ENCODE measurements around the gene LRIG1.

Gene LRIG1

DNA sequence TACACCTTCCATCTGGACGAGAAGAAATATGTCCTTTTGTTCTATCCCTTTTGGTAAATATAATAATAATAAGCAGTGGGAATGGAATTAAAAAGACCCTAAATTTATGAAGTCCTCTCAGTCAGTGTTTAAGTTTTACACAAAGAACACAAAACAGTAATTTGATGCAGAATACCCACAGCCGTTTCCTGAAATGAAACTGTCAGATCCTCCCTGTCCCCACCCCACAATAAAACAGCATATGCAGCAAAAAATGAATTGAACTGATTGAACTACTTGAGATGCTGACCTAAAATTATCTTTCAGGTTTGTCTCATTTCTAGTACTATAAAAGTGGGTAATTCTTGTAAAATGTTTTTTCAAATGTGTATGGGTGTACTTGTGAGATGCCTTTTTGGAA is 2.2 kb upstream of the LRIG1 start:
- H3K27ac ChIP-seq (ENCODE audit: low read depth, low read length), result no peak overlapping the region
- no peaks in the 10 kb centered on the region for H3K9me3 ChIP-seq (ENCODE audit: control insufficient read depth, insufficient read depth, low read length)
- H3K4me1 ChIP-seq (ENCODE audit: control insufficient read depth, insufficient read depth, low read length), result peaks cover 36% of the 10 kb centered on the region
- H3K36me3 ChIP-seq (ENCODE audit: control insufficient read depth, insufficient read depth, low read length), result no peaks in the 10 kb centered on the region
- H3K9ac ChIP-seq (ENCODE audit: low read depth, low read length), result no peak overlapping the region
- H3K27me3 ChIP-seq (ENCODE audit: control insufficient read depth, insufficient read depth, low read length), result peaks cover 3% of the 10 kb centered on the region; the same call in 1 of the 2 replicates
- H3K4me3 ChIP-seq (ENCODE audit: low read depth, low read length), result no peak overlapping the region

DNA sequence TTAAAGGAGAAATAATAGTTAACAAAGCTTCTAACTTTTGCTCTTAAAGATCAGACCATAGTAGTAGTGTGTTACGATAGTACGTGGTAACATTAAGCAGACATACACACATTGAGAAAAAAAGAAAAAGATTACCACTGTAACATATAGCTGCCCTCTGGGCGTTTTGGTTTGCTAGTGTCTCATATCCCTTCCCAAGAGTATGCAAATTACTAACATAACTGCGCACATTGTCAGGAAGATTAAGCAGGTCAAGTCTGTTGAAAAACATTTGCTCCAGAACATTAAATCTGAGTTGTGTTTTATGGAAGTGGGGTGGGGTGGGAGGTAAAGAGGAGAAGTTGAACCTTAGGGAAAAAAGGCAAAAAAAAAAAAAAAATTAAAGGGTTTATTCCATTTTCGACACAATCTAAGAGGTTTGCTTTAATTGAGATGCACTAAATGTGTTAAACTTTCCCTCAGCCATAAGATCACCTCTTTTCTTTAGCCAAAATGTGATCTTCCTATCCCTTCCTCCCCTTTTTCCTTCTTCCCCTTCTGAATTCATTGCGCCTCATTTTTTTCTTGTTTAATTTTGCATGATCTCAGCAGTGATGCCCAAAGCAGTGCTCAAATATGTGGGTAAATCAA is 1.5 kb upstream of the LRIG1 start:
- no peaks in the 10 kb centered on the region for H3K9me3 ChIP-seq (ENCODE audit: control insufficient read depth, insufficient read depth, low read length)
- H3K4me3 ChIP-seq (ENCODE audit: low read depth, low read length), result no peak overlapping the region
- H3K36me3 ChIP-seq (ENCODE audit: control insufficient read depth, insufficient read depth, low read length), result no peaks in the 10 kb centered on the region
- H3K27me3 ChIP-seq (ENCODE audit: control insufficient read depth, insufficient read depth, low read length), result peaks cover 3% of the 10 kb centered on the region; the same call in 1 of the 2 replicates
- H3K4me1 ChIP-seq (ENCODE audit: control insufficient read depth, insufficient read depth, low read length), result peaks cover 42% of the 10 kb centered on the region
- no peak overlapping the region for H3K9ac ChIP-seq (ENCODE audit: low read depth, low read length)
- peak overlapping the region; percentile 2 for H3K27ac ChIP-seq (ENCODE audit: low read depth, low read length)

DNA sequence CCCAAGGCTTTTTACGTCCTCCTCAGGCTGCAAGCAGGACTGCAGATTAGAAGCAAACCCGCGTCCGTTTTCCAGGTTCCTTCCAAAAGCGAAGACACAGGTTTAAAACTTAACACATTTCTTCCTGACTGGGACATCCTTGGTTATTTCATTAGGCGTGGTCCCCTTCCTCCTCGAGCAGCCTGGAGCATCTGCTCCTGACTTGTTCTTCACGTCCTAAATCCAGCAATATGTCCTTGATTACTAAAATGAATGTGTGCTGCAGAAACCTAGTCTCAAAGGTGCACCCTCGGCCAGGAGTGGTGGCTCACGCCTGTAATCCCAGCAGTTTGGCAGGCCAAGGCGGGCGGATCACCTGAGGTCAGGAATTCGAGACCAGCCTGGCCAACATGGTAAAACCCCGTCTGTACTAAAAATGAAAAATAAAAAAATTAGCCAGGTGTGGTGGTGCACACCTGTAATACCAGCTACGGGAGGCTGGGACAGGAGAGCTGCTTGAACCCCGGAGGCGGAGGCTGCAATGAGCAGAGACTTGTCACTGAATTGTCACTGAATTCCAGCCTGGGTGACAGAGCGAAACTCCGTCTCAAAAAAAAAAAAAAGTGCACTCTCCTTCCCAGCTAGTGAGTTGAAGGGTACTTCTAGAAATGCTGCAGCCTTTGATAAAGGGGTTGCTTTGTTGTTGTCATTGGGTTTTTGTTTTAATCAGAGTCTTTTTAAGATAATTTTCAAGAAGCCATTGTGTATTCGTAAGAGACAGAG is 842 bp upstream of the LRIG1 start:
- H3K9ac ChIP-seq (ENCODE audit: low read depth, low read length), result peak overlapping the region; percentile 2; the same call in 1 of the 2 replicates
- H3K4me1 ChIP-seq (ENCODE audit: control insufficient read depth, insufficient read depth, low read length), result peaks cover 49% of the 10 kb centered on the region
- H3K4me3 ChIP-seq (ENCODE audit: low read depth, low read length), result peak overlapping the region; percentile 48
- H3K36me3 ChIP-seq (ENCODE audit: control insufficient read depth, insufficient read depth, low read length), result no peaks in the 10 kb centered on the region
- no peaks in the 10 kb centered on the region for H3K9me3 ChIP-seq (ENCODE audit: control insufficient read depth, insufficient read depth, low read length)
- H3K27me3 ChIP-seq (ENCODE audit: control insufficient read depth, insufficient read depth, low read length), result peaks cover 3% of the 10 kb centered on the region; the same call in 1 of the 2 replicates
- peak overlapping the region; percentile 2 for H3K27ac ChIP-seq (ENCODE audit: low read depth, low read length)

DNA sequence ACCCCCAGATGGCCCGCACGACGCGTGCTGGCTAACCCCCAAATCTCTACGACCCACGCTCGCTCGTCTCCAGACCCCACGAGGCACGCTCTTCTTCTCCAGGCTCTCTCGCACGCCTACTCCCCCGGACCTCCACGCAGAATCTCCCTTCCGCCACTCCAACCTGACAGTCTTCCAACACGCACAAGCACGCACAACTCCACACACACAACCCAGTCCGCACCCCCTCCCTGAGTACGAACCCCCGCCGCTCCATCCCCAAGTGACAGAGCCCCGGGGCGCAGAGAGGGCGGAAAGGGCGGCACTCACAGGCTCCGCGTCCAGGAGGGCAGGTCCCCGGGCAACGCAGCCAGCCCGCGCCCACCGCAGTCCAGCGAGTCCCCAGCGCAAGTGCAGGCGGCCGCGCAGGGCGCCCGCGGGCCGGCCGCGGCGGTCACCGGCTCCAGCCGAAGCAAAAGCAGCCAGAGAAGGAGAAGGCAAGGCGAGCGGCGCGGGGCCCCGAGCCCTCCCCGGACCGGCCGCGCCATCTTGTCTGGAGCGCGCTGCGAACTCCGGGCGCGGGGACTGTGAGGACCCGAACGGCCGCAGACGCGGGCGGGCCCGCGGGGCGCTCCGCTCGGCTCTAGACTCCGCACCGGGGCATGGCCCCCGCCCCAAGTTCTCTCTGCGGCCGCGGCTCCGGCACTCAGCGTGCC is 794 bp downstream of the LRIG1 start:
- H3K9ac ChIP-seq (ENCODE audit: low read depth, low read length), result peak overlapping the region; percentile 88
- peaks cover 3% of the 10 kb centered on the region; the same call in 1 of the 2 replicates for H3K27me3 ChIP-seq (ENCODE audit: control insufficient read depth, insufficient read depth, low read length)
- peaks cover 65% of the 10 kb centered on the region for H3K4me1 ChIP-seq (ENCODE audit: control insufficient read depth, insufficient read depth, low read length)
- H3K9me3 ChIP-seq (ENCODE audit: control insufficient read depth, insufficient read depth, low read length), result no peaks in the 10 kb centered on the region
- H3K4me3 ChIP-seq (ENCODE audit: low read depth, low read length), result peak overlapping the region; percentile 91
- peak overlapping the region; percentile 84 for H3K27ac ChIP-seq (ENCODE audit: low read depth, low read length)
- no peaks in the 10 kb centered on the region for H3K36me3 ChIP-seq (ENCODE audit: control insufficient read depth, insufficient read depth, low read length)

DNA sequence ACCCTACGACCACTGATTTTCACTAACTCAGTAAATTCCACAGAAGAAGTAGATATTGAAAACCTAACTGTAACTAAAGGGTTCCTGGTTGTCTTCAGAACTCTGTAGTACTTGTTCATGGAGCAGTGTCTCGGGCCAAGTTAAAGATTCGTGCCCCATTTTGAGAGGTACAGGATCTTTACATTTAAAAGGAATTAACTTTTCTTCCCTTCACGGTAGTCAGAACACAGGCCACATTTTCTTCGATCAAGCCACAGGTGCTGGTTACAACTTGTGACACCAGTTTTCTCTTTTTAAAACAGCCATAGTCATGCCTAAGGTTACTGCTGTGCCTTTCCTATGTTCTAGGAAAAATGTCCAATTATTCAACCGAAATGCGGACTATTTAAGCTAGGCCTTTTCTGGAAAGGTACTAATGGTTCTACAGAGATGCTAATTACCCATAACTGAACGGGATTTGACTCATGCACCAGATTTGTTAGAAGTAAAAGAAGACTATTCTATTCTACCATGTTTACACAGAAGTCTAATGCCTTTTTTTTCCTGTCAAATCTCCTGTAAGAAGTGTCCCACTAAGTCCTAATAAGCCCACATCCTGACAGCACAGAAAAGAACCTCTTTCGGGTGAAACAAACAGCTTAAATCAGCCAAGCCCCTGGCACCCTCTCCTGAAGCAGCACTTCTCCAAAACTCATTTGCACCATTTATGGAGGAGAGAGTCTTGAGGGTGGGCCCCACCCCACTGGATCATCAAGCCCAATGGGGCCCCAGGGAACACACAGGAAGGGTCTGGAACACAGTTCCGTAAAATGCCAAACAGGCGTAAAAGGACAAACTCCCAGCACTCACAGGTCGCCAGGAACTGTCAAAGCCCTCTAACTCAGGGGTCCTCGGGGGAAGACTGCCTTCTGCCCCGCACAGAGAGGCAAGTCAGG is 1.9 kb downstream of the LRIG1 start:
- peak overlapping the region; percentile 91 for H3K4me3 ChIP-seq (ENCODE audit: low read depth, low read length)
- H3K27me3 ChIP-seq (ENCODE audit: control insufficient read depth, insufficient read depth, low read length), result peaks cover 3% of the 10 kb centered on the region; the same call in 1 of the 2 replicates
- H3K36me3 ChIP-seq (ENCODE audit: control insufficient read depth, insufficient read depth, low read length), result no peaks in the 10 kb centered on the region
- no peaks in the 10 kb centered on the region for H3K9me3 ChIP-seq (ENCODE audit: control insufficient read depth, insufficient read depth, low read length)
- peak overlapping the region; percentile 43 for H3K27ac ChIP-seq (ENCODE audit: low read depth, low read length)
- peak overlapping the region; percentile 36 for H3K9ac ChIP-seq (ENCODE audit: low read depth, low read length)
- H3K4me1 ChIP-seq (ENCODE audit: control insufficient read depth, insufficient read depth, low read length), result peaks cover 76% of the 10 kb centered on the region

DNA sequence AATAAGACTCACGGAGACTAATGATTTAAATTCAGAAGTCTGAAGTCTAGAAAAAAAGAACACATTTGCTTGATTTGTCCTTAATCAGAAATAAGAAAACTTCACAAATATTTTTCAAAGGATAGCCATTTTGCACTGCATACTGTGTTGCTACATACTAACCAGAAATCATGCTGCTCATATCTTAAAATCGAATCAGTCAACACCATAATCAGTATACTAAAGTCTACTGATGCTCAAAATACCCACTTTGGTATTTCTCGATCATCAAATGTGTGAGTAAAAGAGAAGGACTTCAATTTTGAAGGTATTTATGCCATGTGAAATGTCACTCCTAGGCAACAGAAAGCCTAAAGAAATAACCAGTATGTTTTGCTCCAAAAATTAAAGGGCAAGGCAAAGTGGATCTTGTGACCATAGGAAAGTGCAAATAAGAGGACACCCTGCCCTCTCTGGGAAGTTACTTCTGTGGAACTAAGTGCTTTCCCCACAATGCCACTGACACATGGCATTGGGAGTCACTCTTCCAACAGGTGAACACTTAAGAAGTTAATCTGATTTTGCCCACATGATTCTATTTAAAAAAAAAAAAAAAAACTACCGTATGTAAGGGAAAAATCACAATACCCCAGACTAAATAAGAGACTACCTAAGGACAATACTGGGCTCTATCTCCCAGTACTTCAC is 2.7 kb downstream of the LRIG1 start:
- peaks cover 3% of the 10 kb centered on the region; the same call in 1 of the 2 replicates for H3K27me3 ChIP-seq (ENCODE audit: control insufficient read depth, insufficient read depth, low read length)
- no peaks in the 10 kb centered on the region for H3K36me3 ChIP-seq (ENCODE audit: control insufficient read depth, insufficient read depth, low read length)
- no peaks in the 10 kb centered on the region for H3K9me3 ChIP-seq (ENCODE audit: control insufficient read depth, insufficient read depth, low read length)
- H3K4me1 ChIP-seq (ENCODE audit: control insufficient read depth, insufficient read depth, low read length), result peaks cover 76% of the 10 kb centered on the region
- H3K27ac ChIP-seq (ENCODE audit: low read depth, low read length), result peak overlapping the region; percentile 84
- H3K4me3 ChIP-seq (ENCODE audit: low read depth, low read length), result peak overlapping the region; percentile 91
- peak overlapping the region; percentile 20; the same call in 1 of the 2 replicates for H3K9ac ChIP-seq (ENCODE audit: low read depth, low read length)

DNA sequence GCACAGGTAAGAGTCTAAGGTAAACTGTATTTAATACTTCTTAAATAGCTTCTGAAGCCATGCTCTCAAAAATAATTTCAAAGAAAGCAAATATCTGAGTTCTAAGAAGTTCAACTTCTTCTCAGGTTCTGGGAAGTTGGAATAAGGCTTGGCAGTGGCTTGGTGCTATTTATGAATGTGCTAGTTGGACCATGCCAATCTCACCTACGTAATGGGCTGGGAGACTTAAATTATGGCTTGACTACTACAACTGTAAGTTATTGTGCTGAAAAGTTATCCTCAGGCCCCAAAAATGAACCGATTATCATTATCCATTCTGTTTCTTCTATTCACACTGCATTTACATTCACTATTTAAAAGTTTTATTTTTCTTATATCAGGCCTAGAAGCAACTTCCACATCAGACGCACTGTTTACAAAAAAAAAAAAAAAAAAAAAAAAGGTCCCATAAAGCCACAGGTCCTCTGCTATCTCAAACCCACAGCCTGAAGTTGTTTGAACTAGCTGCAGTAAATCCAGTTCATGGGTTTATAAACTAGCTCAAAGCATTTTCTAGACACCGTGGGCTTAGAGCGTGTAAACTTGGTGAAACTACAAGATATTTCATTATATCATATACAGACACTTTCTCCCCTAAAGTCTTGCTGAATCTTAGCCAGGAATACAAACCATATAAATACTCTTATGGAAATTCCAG is 3.4 kb downstream of the LRIG1 start:
- Histone ChIP-seq H3K4me1 (ENCODE audit: control insufficient read depth, insufficient read depth, low read length) (peaks cover 76% of the 10 kb centered on the region), H3K27me3 (ENCODE audit: control insufficient read depth, insufficient read depth, low read length) (peaks cover 3% of the 10 kb centered on the region; the same call in 1 of the 2 replicates), H3K27ac (ENCODE audit: low read depth, low read length) (peak overlapping the region; percentile 84), H3K9me3 (ENCODE audit: control insufficient read depth, insufficient read depth, low read length) (no peaks in the 10 kb centered on the region), H3K4me3 (ENCODE audit: low read depth, low read length) (peak overlapping the region; percentile 91), H3K36me3 (ENCODE audit: control insufficient read depth, insufficient read depth, low read length) (no peaks in the 10 kb centered on the region), H3K9ac (ENCODE audit: low read depth, low read length) (peak overlapping the region; percentile 16; the same call in 1 of the 2 replicates)

DNA sequence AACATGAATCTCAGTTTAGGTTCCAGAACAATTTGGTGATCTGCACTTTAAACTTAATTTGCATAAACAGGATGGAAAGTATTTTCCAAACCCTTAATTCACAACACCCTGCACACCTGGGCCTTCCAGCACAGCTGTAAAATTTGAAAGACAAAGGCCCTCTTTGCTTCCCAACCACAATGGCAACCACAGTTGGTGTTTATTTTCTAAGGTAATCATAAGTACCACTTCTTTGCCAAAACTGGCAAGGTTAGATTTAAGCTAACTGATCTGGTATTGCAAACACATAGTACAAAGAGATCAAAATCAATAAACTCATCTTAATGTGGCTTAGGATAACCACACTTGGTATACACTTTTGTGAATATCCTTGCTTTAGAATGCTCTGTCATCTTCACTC is 4.1 kb downstream of the LRIG1 start:
- Histone ChIP-seq H3K27ac (ENCODE audit: low read depth, low read length) (peak overlapping the region; percentile 84), H3K9ac (ENCODE audit: low read depth, low read length) (no peak overlapping the region), H3K9me3 (ENCODE audit: control insufficient read depth, insufficient read depth, low read length) (no peaks in the 10 kb centered on the region), H3K27me3 (ENCODE audit: control insufficient read depth, insufficient read depth, low read length) (no peaks in the 10 kb centered on the region), H3K36me3 (ENCODE audit: control insufficient read depth, insufficient read depth, low read length) (no peaks in the 10 kb centered on the region), H3K4me3 (ENCODE audit: low read depth, low read length) (peak overlapping the region; percentile 91), H3K4me1 (ENCODE audit: control insufficient read depth, insufficient read depth, low read length) (peaks cover 76% of the 10 kb centered on the region)

DNA sequence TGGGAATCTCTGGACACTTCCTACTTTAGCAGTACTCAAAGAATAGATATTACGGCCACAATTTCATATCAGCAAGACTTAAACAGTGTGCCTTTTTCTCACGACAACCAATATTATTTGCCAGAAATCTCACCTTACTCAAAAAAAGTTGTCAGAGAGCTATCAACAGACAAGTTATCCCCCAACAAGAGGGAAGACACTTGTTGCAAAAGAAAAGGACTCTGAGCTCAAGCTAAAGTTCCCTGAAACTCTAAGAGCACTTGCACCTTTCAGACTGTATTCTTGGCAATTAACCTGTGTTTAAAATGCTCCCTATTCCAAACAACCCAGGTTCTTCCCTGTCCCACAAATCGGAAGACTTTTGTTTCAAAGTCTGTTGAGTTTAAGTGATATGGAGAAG is 4.5 kb downstream of the LRIG1 start:
- H3K4me3 ChIP-seq (ENCODE audit: low read depth, low read length), result peak overlapping the region; percentile 91
- H3K36me3 ChIP-seq (ENCODE audit: control insufficient read depth, insufficient read depth, low read length), result no peaks in the 10 kb centered on the region
- peaks cover 76% of the 10 kb centered on the region for H3K4me1 ChIP-seq (ENCODE audit: control insufficient read depth, insufficient read depth, low read length)
- no peaks in the 10 kb centered on the region for H3K27me3 ChIP-seq (ENCODE audit: control insufficient read depth, insufficient read depth, low read length)
- peak overlapping the region; percentile 25; the same call in 1 of the 2 replicates for H3K9ac ChIP-seq (ENCODE audit: low read depth, low read length)
- H3K27ac ChIP-seq (ENCODE audit: low read depth, low read length), result peak overlapping the region; percentile 84
- H3K9me3 ChIP-seq (ENCODE audit: control insufficient read depth, insufficient read depth, low read length), result no peaks in the 10 kb centered on the region

Measured in HUES48 (cell line).